Activated gamma-delta T cell treated with Interleukin-2 at 50 U/mL for 16 hours (primary cell): ENCODE measurements around the gene GGTLC1.
"Not testable (repeated sequence)": the region's sequence is repeated elsewhere in the genome, so short reads cannot be mapped to it uniquely, and the experiment has no call there.

ENCODE experiments used
- DNase-seq: peaks from one replicate; pipeline ENCODE4 v3.0.0-alpha.2; 2020

The GGTLC1 gene

GRCh38 chr20:23988561-23988960 lies at the start of gene GGTLC1:
Gene GGTLC1, minus strand, starts transcription at chr20:23988779. Its CDS starts 2,168 bp downstream, at chr20:23986611.
- DNase-seq: no peak

GRCh38 chr20:24034820-24035219 lies 46.2 kb upstream of the GGTLC1 start:
- DNase-seq: no peak

GRCh38 chr20:24033565-24033964 lies 45.0 kb upstream of the GGTLC1 start:
- DNase-seq: no peak

GRCh38 chr20:24033151-24033550 lies 44.6 kb upstream of the GGTLC1 start:
- DNase-seq: no peak

GRCh38 chr20:24032400-24032898 lies 43.9 kb upstream of the GGTLC1 start:
- no peak for DNase-seq

- peak; percentile 74 for DNase-seq
These were observed 38.6 kb upstream of the GGTLC1 start for GRCh38 chr20:24027229-24027628.

GRCh38 chr20:24022621-24023180 lies 34.1 kb upstream of the GGTLC1 start:
- DNase-seq: no peak

- DNase-seq: no peak
These were observed 30.2 kb upstream of the GGTLC1 start for GRCh38 chr20:24018796-24019195.

GRCh38 chr20:24017458-24017755 lies 28.8 kb upstream of the GGTLC1 start:
- DNase-seq: no peak

GRCh38 chr20:24016607-24017457 lies 28.3 kb upstream of the GGTLC1 start:
- no peak for DNase-seq

GRCh38 chr20:24013953-24014352 lies 25.4 kb upstream of the GGTLC1 start:
- no peak for DNase-seq

- no peak for DNase-seq
These were observed 22.7 kb upstream of the GGTLC1 start for GRCh38 chr20:24011282-24011681.

GRCh38 chr20:24007758-24008157 lies 19.2 kb upstream of the GGTLC1 start:
- DNase-seq: no peak

- no peak for DNase-seq
These were observed 18.6 kb upstream of the GGTLC1 start for GRCh38 chr20:24007073-24007595.

GRCh38 chr20:24006626-24007025 lies 18.0 kb upstream of the GGTLC1 start:
- DNase-seq: no peak

GRCh38 chr20:24004471-24004870 lies 15.9 kb upstream of the GGTLC1 start:
- DNase-seq: no peak

- DNase-seq: no peak
These were observed 14.3 kb upstream of the GGTLC1 start for GRCh38 chr20:24002896-24003295.

GRCh38 chr20:24001712-24002405 lies 13.3 kb upstream of the GGTLC1 start:
- no peak for DNase-seq

- DNase-seq: no peak
These were observed 10.3 kb upstream of the GGTLC1 start for GRCh38 chr20:23998844-23999243.

- no peak for DNase-seq
These were observed 9.8 kb upstream of the GGTLC1 start for GRCh38 chr20:23998392-23998791.

GRCh38 chr20:23995905-23996666 lies 7.5 kb upstream of the GGTLC1 start:
- peak; percentile 67 for DNase-seq

GRCh38 chr20:23995291-23995690 lies 6.7 kb upstream of the GGTLC1 start:
- not testable (repeated sequence) for DNase-seq
